ENCODE data around the gene GPR149. TPM values are rescaled to one million over a fixed set of nuclear protein-coding genes. Genes with fewer than 3 reads are reported as not detected.

The GPR149 gene
- total and polyA plus RNA-seq, 2 experiments from 2014 or later, result not detected

GRCh38 chr3:154323891-154324738 is 105.9 kb downstream of the GPR149 start, which contains the start of gene DHX36:
Gene DHX36 (minus strand): TSS chr3:154324487. CDS start chr3:154324416, 71 bp downstream.
- Histone ChIP-seq H3K4me1 (ENCODE audit: low read depth) (peaks cover 17% of the 10 kb centered on the region), H3K36me3 (no peaks in the 10 kb centered on the region), H3K4me3 (peak within 1 kb of the TSS; percentile 69), H3K27ac (peak within 1 kb of the TSS; percentile 90), H3K27me3 (no peaks in the 10 kb centered on the region), H3K9me3 (ENCODE audit: low read depth) (no peaks in the 10 kb centered on the region)
- DNase-seq (ENCODE audit: low read depth in 1 of 2, low spot score in 1 of 2), result peak; percentile 92 to 97
- no peak for TF ChIP-seq CTCF (IDR thresholded peaks at IDR 0.05; ENCODE audit: low read depth, low read length)

GRCh38 chr3:154316974-154317767 is 112.8 kb downstream of the GPR149 start:
- no peaks in the 10 kb centered on the region for H3K27me3 ChIP-seq
- TF ChIP-seq CTCF (IDR thresholded peaks at IDR 0.05; ENCODE audit: low read depth, low read length), result no peak
- H3K9me3 ChIP-seq (ENCODE audit: low read depth), result no peaks in the 10 kb centered on the region
- peaks cover 13% of the 10 kb centered on the region for H3K4me1 ChIP-seq (ENCODE audit: low read depth)
- no peak overlapping the region for H3K4me3 ChIP-seq
- H3K27ac ChIP-seq, result no peak overlapping the region
- no peak for DNase-seq (ENCODE audit: low read depth in 1 of 2, low spot score in 1 of 2)
- H3K36me3 ChIP-seq, result peaks cover 25% of the 10 kb centered on the region

- Histone ChIP-seq H3K36me3 (peaks cover 48% of the 10 kb centered on the region), H3K27ac (no peak overlapping the region)
These were observed 115.8 kb downstream of the GPR149 start for GRCh38 chr3:154314152-154314551.

GRCh38 chr3:154310840-154311239 is 119.2 kb downstream of the GPR149 start:
- Histone ChIP-seq H3K36me3 (peaks cover 54% of the 10 kb centered on the region), H3K27ac (no peak overlapping the region), H3K9me3 (ENCODE audit: low read depth) (no peaks in the 10 kb centered on the region), H3K27me3 (no peaks in the 10 kb centered on the region), H3K4me1 (ENCODE audit: low read depth) (no peaks in the 10 kb centered on the region), H3K4me3 (no peak overlapping the region)
- DNase-seq (ENCODE audit: low read depth in 1 of 2, low spot score in 1 of 2), result peak in 1 of 2 donors; percentile 14
- no peak for TF ChIP-seq CTCF (IDR thresholded peaks at IDR 0.05; ENCODE audit: low read depth, low read length)

More at GRCh38 chr3:154314152-154314551, 115.8 kb downstream of the GPR149 start:
- no peaks in the 10 kb centered on the region for H3K27me3 ChIP-seq
- no peaks in the 10 kb centered on the region for H3K4me1 ChIP-seq (ENCODE audit: low read depth)
- no peak for TF ChIP-seq CTCF (IDR thresholded peaks at IDR 0.05; ENCODE audit: low read depth, low read length)
- DNase-seq (ENCODE audit: low read depth in 1 of 2, low spot score in 1 of 2), result no peak
- H3K4me3 ChIP-seq, result no peak overlapping the region
- no peaks in the 10 kb centered on the region for H3K9me3 ChIP-seq (ENCODE audit: low read depth)

- Histone ChIP-seq H3K4me1 (ENCODE audit: low read depth) (no peaks in the 10 kb centered on the region), H3K4me3 (no peak overlapping the region), H3K36me3 (peaks cover 68% of the 10 kb centered on the region), H3K9me3 (ENCODE audit: low read depth) (no peaks in the 10 kb centered on the region), H3K27ac (no peak overlapping the region), H3K27me3 (no peaks in the 10 kb centered on the region)
- TF ChIP-seq CTCF (IDR thresholded peaks at IDR 0.05; ENCODE audit: low read depth, low read length), result no peak
- no peak for DNase-seq (ENCODE audit: low read depth in 1 of 2, low spot score in 1 of 2)
These were observed 122.6 kb downstream of the GPR149 start for GRCh38 chr3:154307363-154307762.
